Central memory CD4-positive, alpha-beta T cell (primary cell): ENCODE measurements around the gene BSN.

Source experiments
- DNase-seq: peaks from one replicate; pipeline ENCODE4 v3.0.0; 2022

The BSN gene

GRCh38 chr3:49601358-49602048, 47.2 kb downstream of the BSN start:
- DNase-seq = no peak

GRCh38 chr3:49602049-49602554, 47.8 kb downstream of the BSN start:
- DNase-seq = no peak

- DNase-seq = peak; percentile 45
Measured at GRCh38 chr3:49602877-49603411, 48.7 kb downstream of the BSN start.

- DNase-seq = no peak
Measured at GRCh38 chr3:49606427-49606826, 52.1 kb downstream of the BSN start.

GRCh38 chr3:49607105-49607591, 52.9 kb downstream of the BSN start:
- DNase-seq = no peak

GRCh38 chr3:49607796-49608195, 53.5 kb downstream of the BSN start:
- no peak for DNase-seq

GRCh38 chr3:49609314-49609713, 55.0 kb downstream of the BSN start:
- no peak for DNase-seq

- DNase-seq = no peak
Measured at GRCh38 chr3:49609815-49610214, 55.5 kb downstream of the BSN start.

GRCh38 chr3:49610666-49611280, 56.5 kb downstream of the BSN start:
- DNase-seq = no peak

- DNase-seq = no peak
Measured at GRCh38 chr3:49611291-49611690, 57.0 kb downstream of the BSN start.

- no peak for DNase-seq
Measured at GRCh38 chr3:49611719-49612118, 57.4 kb downstream of the BSN start.

- DNase-seq = no peak
Measured at GRCh38 chr3:49614936-49615335, 60.7 kb downstream of the BSN start.

GRCh38 chr3:49616061-49616460, 61.8 kb downstream of the BSN start:
- DNase-seq = no peak

GRCh38 chr3:49616491-49616941, 62.2 kb downstream of the BSN start:
- no peak for DNase-seq

- DNase-seq = no peak
Measured at GRCh38 chr3:49617390-49618013, 63.2 kb downstream of the BSN start.

- no peak for DNase-seq
Measured at GRCh38 chr3:49618412-49618811, 64.1 kb downstream of the BSN start.

- no peak for DNase-seq
Measured at GRCh38 chr3:49619649-49620048, 65.4 kb downstream of the BSN start.

GRCh38 chr3:49620728-49621127, 66.5 kb downstream of the BSN start:
- no peak for DNase-seq

- DNase-seq = no peak
Measured at GRCh38 chr3:49623071-49623470, 68.8 kb downstream of the BSN start.

GRCh38 chr3:49625071-49625470, 70.8 kb downstream of the BSN start:
- no peak for DNase-seq

GRCh38 chr3:49626101-49626581, 71.9 kb downstream of the BSN start:
- no peak for DNase-seq

GRCh38 chr3:49626796-49627195, 72.5 kb downstream of the BSN start:
- no peak for DNase-seq

- DNase-seq = no peak
Measured at GRCh38 chr3:49627634-49628033, 73.4 kb downstream of the BSN start.
